Tibial artery (tissue), 4 donors: Measurements from ENCODE around the gene MYH7.

ENCODE experiments used
- DNase-seq, 2 donors: peaks; one replicate each; pipeline ENCODE4 v3.0.0-alpha.2; 2019
- H3K27ac ChIP-seq, 2 donors: fragments of 200-600 bp; sonication (generic) in 1 of 2; 1 replicate in 1 of 2; 2 replicates in 1 of 2; pipeline ENCODE4 v1.5.1; 2018 to 2019; ENCODE audit warnings: mild to moderate bottlenecking in 1 of 2
- H3K27me3 ChIP-seq, 2 donors: fragments of 200-600 bp; sonication (generic) in 1 of 2; one replicate each; pipeline versions ENCODE4 v1.5.1 to v1.6.0; 2016 to 2019
- H3K36me3 ChIP-seq, 3 donors: fragments of 200-600 bp; sonication (generic) in 2 of 3; one replicate each; pipeline ENCODE4 v1.5.1; 2016 to 2019; ENCODE audit warnings: mild to moderate bottlenecking in 2 of 3
- H3K4me1 ChIP-seq, 4 donors: fragments of 200-600 bp; sonication (generic) in 2 of 4; 1 replicate in 3 of 4; 2 replicates in 1 of 4; pipeline ENCODE4 v1.5.1; 2016 to 2019
- H3K4me3 ChIP-seq, 2 donors: fragments of 200-600 bp; sonication (generic) in 1 of 2; 1 replicate in 1 of 2; 2 replicates in 1 of 2; pipeline ENCODE4 v1.5.1; 2018 to 2019; ENCODE audit warnings: mild to moderate bottlenecking in 2 of 2
- H3K9me3 ChIP-seq, 3 donors: fragments of 200-600 bp; sonication (generic) in 1 of 3; one replicate each; pipeline ENCODE4 v1.5.1; 2016 to 2019
- CTCF ChIP-seq, 2 experiments: fragments of 200-600 bp in 1 of 2; fragments of 450-650 bp in 1 of 2; IDR thresholded peaks; one replicate each; pipeline ENCODE4 v1.5.1; 2017 to 2019; ENCODE audit warnings: antibody characterized with exemption in 2 of 2, mild to moderate bottlenecking in 1 of 2, moderate library complexity in 1 of 2
- intact Hi-C: fragments of 100-400 bp; cut with DNase I; formaldehyde crosslinking; loops from one replicate; pipeline ENCODE4 v1.15.0; 2023; ENCODE audit warnings: low total_unique reads

The MYH7 gene

GRCh38 chr14:23409475-23409874 lies 26.0 kb downstream of the MYH7 start:
- Histone ChIP-seq H3K4me3 (no peak overlapping the region), H3K27me3 (peaks cover 0 to 52% of the 10 kb centered on the region in 2 donors), H3K27ac (no peak overlapping the region), H3K36me3 (no peaks in the 10 kb centered on the region), H3K9me3 (no peaks in the 10 kb centered on the region), H3K4me1 (no peaks in the 10 kb centered on the region)
- no peak for DNase-seq
- intact Hi-C loops, result no loop called here
- no peak for TF ChIP-seq CTCF (IDR thresholded peaks at IDR 0.05)

- DNase-seq, result no peak
- no peaks in the 10 kb centered on the region for H3K9me3 ChIP-seq
- H3K4me1 ChIP-seq, result no peaks in the 10 kb centered on the region
- TF ChIP-seq CTCF (IDR thresholded peaks at IDR 0.05), result no peak
- H3K4me3 ChIP-seq, result no peak overlapping the region
- H3K36me3 ChIP-seq, result no peaks in the 10 kb centered on the region
- H3K27ac ChIP-seq, result no peak overlapping the region
- peaks cover 0 to 60% of the 10 kb centered on the region in 2 donors for H3K27me3 ChIP-seq
- intact Hi-C loops, result no loop called here
These were observed 27.2 kb downstream of the MYH7 start for GRCh38 chr14:23408307-23408630.

- Histone ChIP-seq H3K4me3 (no peak within 1 kb of the TSS), H3K27ac (no peak within 1 kb of the TSS), H3K4me1 (no peaks in the 10 kb centered on the region), H3K27me3 (peaks cover 0 to 65% of the 10 kb centered on the region in 2 donors), H3K9me3 (no peaks in the 10 kb centered on the region), H3K36me3 (no peaks in the 10 kb centered on the region)
- TF ChIP-seq CTCF (IDR thresholded peaks at IDR 0.05), result no peak
- DNase-seq, result no peak
- intact Hi-C loops, result no loop called here
These were observed 27.7 kb downstream of the MYH7 start, which contains the start of gene MYH6 for GRCh38 chr14:23407516-23408306. Gene MYH6, minus strand, starts transcription at chr14:23408273. Its CDS starts 1,050 bp downstream, at chr14:23407223.

GRCh38 chr14:23406725-23407355 lies 28.6 kb downstream of the MYH7 start:
- H3K27me3 ChIP-seq, result peaks cover 0 to 64% of the 10 kb centered on the region in 2 donors

GRCh38 chr14:23406244-23406643 lies 29.2 kb downstream of the MYH7 start:
- Histone ChIP-seq H3K27me3 (peaks cover 0 to 59% of the 10 kb centered on the region in 2 donors), H3K9me3 (no peaks in the 10 kb centered on the region), H3K27ac (no peak overlapping the region), H3K36me3 (no peaks in the 10 kb centered on the region), H3K4me1 (no peaks in the 10 kb centered on the region), H3K4me3 (no peak overlapping the region)
- DNase-seq, result no peak
- no peak for TF ChIP-seq CTCF (IDR thresholded peaks at IDR 0.05)
- intact Hi-C loops, result no loop called here

More at GRCh38 chr14:23406725-23407355, 28.6 kb downstream of the MYH7 start:
- DNase-seq, result no peak
- no peaks in the 10 kb centered on the region for H3K36me3 ChIP-seq
- intact Hi-C loops, result no loop called here
- no peaks in the 10 kb centered on the region for H3K9me3 ChIP-seq
- no peak overlapping the region for H3K27ac ChIP-seq
- H3K4me3 ChIP-seq, result no peak overlapping the region
- H3K4me1 ChIP-seq, result no peaks in the 10 kb centered on the region
- no peak for TF ChIP-seq CTCF (IDR thresholded peaks at IDR 0.05)
